HepG2 (cell line): ENCODE data around the gene HECTD1. TPM values are rescaled to one million over a fixed set of nuclear protein-coding genes. Genes with fewer than 3 reads are reported as not detected.

Experiments used
- AHR ChIP-seq: IDR thresholded peaks from 2 replicates; pipeline ENCODE4 v1.6.1; 2018; ENCODE audit warnings: missing genetic modification reagents, missing compliant biosample characterization
- BCL6 ChIP-seq: IDR thresholded peaks from 2 replicates; pipeline ENCODE4 v1.6.1; 2016; ENCODE audit warnings: missing genetic modification reagents, missing compliant biosample characterization
- ETV6 ChIP-seq: sonication (generic); formaldehyde crosslinking; conservative IDR thresholded peaks from 2 replicates; pipeline ENCODE4 v1.4.0; 2020; ENCODE audit warnings: missing genetic modification reagents
- FOXA3 ChIP-seq: IDR thresholded peaks from 2 replicates; pipeline ENCODE4 v1.6.1; 2016; ENCODE audit warnings: missing genetic modification reagents, missing compliant biosample characterization
- MBD4 ChIP-seq: IDR thresholded peaks from 2 replicates; pipeline ENCODE4 v1.6.1; 2012; ENCODE audit warnings: low read length, inconsistent platforms, borderline replicate concordance
- MED1 ChIP-seq: sonication (generic); formaldehyde crosslinking; IDR thresholded peaks from 2 replicates; pipeline ENCODE4 v1.4.0; 2020; ENCODE audit warnings: missing genetic modification reagents
- RBFOX2 ChIP-seq: fragments of 200-400 bp; formaldehyde crosslinking; IDR thresholded peaks from 2 replicates; pipeline ENCODE4 v1.6.1; 2017; ENCODE audit warnings: low read depth, mild to moderate bottlenecking, low read length
- SETDB1 ChIP-seq: sonication (generic); formaldehyde crosslinking; IDR thresholded peaks from 2 replicates; pipeline ENCODE4 v1.5.1; 2020; ENCODE audit warnings: missing genetic modification reagents, mild to moderate bottlenecking, borderline replicate concordance
- SSRP1 ChIP-seq: IDR thresholded peaks from 2 replicates; pipeline ENCODE4 v1.6.1; 2016; ENCODE audit warnings: control low read depth
- STAT5B ChIP-seq: sonication (generic); formaldehyde crosslinking; IDR thresholded peaks from 2 replicates; pipeline ENCODE4 v1.4.0; 2020; ENCODE audit warnings: missing genetic modification reagents
- TBL1XR1 ChIP-seq: fragments of 150-350 bp; IDR thresholded peaks from 2 replicates; pipeline ENCODE4 v1.6.1; 2014; ENCODE audit warnings: borderline replicate concordance, low read length; ENCODE audit not compliant: partially characterized antibody
- TCF12 ChIP-seq, 2 experiments: fragments of 450-650 bp in 1 of 2; sonication (generic) in 1 of 2; formaldehyde crosslinking in 1 of 2; IDR thresholded peaks; 2 replicates each; pipeline versions ENCODE4 v1.6.1 to v1.8.0; 2017 to 2022; ENCODE audit warnings: antibody characterized with exemption in 1 of 2, mild to moderate bottlenecking in 1 of 2, missing genetic modification reagents in 1 of 2, moderate library complexity in 1 of 2
- YEATS4 ChIP-seq: sonication (generic); formaldehyde crosslinking; IDR thresholded peaks from 2 replicates; pipeline ENCODE4 v1.4.0; 2020; ENCODE audit warnings: missing genetic modification reagents, borderline replicate concordance
- ZNF317 ChIP-seq: sonication (generic); formaldehyde crosslinking; IDR thresholded peaks from 2 replicates; pipeline ENCODE4 v1.5.0; 2020; ENCODE audit warnings: mild to moderate bottlenecking, missing genetic modification reagents
- ZNF34 ChIP-seq: sonication (generic); formaldehyde crosslinking; IDR thresholded peaks from 2 replicates; pipeline ENCODE4 v1.4.0; 2020; ENCODE audit warnings: mild to moderate bottlenecking, missing genetic modification reagents, borderline replicate concordance
- ZNF510 ChIP-seq: sonication (generic); formaldehyde crosslinking; IDR thresholded peaks from 2 replicates; pipeline ENCODE4 v1.4.0; 2020; ENCODE audit warnings: low read depth, mild to moderate bottlenecking, missing genetic modification reagents
- ZNF547 ChIP-seq: sonication (generic); formaldehyde crosslinking; IDR thresholded peaks from 2 replicates; pipeline ENCODE4 v1.5.1; 2020; ENCODE audit warnings: mild to moderate bottlenecking, missing genetic modification reagents
- ZSCAN22 ChIP-seq: sonication (generic); formaldehyde crosslinking; IDR thresholded peaks from 2 replicates; pipeline ENCODE4 v1.4.0; 2020; ENCODE audit warnings: mild to moderate bottlenecking, missing genetic modification reagents
- ZSCAN31 ChIP-seq: sonication (generic); formaldehyde crosslinking; IDR thresholded peaks from 2 replicates; pipeline ENCODE4 v1.5.0; 2020; ENCODE audit warnings: low read depth, mild to moderate bottlenecking, missing genetic modification reagents
- polyA plus RNA-seq, 8 experiments: library from polyadenylated mRNA; depleted of rRNA in 3 of 8; stranded (reverse) in 7 of 8; unstranded in 1 of 8; fragments of >200 nt; fragmentation: Illumina TruSeq in 4 of 8; extraction: Trizol in 4 of 8; gene quantifications; 2 replicates each; pipeline versions ENCODE4 v1.2.1 to v1.2.3, GENCODE V29; 2011 to 2016; ENCODE audit warnings: low read depth in 4 of 8, missing spikeins in 1 of 8, mixed read lengths in 1 of 8; ENCODE audit not compliant: insufficient read depth in 1 of 8
- total RNA-seq, 5 experiments: library from RNA; depleted of rRNA; stranded (reverse); fragments of >200 nt; fragmentation: Illumina TruSeq; extraction: Trizol; gene quantifications; 2 replicates each; pipeline ENCODE4 v1.2.3, GENCODE V29; 2016; ENCODE audit warnings: low read depth in 1 of 5
- TF ChIP-seq, protein P1 (sequence below): sonication (generic); formaldehyde crosslinking; IDR thresholded peaks from 2 replicates; pipeline ENCODE4 v1.5.1; 2020; ENCODE audit warnings: missing genetic modification reagents, mild to moderate bottlenecking, borderline replicate concordance
- TF ChIP-seq, protein P2 (sequence below): sonication (generic); formaldehyde crosslinking; IDR thresholded peaks from 2 replicates; pipeline ENCODE4 v1.8.0; 2022; ENCODE audit warnings: missing genetic modification reagents, mild to moderate bottlenecking, inconsistent platforms, borderline replicate concordance
- TF ChIP-seq, protein P3 (sequence below): sonication (generic); formaldehyde crosslinking; IDR thresholded peaks from 2 replicates; pipeline ENCODE4 v1.5.0; 2020; ENCODE audit warnings: missing genetic modification reagents
- TF ChIP-seq, protein P4 (sequence below): conservative IDR thresholded peaks from 2 replicates; pipeline ENCODE4 v1.6.1; 2018; ENCODE audit warnings: missing genetic modification reagents
- TF ChIP-seq, protein P5 (sequence below): sonication (generic); formaldehyde crosslinking; IDR thresholded peaks from 2 replicates; pipeline ENCODE4 v1.8.0; 2022; ENCODE audit warnings: mild to moderate bottlenecking, missing genetic modification reagents, borderline replicate concordance

Gene HECTD1
- total and polyA plus RNA-seq, 2 of the 13 experiments (the other 11 are each of a cell fraction or from before 2014, with no cell fraction given), result 312 to 560 TPM

DNA sequence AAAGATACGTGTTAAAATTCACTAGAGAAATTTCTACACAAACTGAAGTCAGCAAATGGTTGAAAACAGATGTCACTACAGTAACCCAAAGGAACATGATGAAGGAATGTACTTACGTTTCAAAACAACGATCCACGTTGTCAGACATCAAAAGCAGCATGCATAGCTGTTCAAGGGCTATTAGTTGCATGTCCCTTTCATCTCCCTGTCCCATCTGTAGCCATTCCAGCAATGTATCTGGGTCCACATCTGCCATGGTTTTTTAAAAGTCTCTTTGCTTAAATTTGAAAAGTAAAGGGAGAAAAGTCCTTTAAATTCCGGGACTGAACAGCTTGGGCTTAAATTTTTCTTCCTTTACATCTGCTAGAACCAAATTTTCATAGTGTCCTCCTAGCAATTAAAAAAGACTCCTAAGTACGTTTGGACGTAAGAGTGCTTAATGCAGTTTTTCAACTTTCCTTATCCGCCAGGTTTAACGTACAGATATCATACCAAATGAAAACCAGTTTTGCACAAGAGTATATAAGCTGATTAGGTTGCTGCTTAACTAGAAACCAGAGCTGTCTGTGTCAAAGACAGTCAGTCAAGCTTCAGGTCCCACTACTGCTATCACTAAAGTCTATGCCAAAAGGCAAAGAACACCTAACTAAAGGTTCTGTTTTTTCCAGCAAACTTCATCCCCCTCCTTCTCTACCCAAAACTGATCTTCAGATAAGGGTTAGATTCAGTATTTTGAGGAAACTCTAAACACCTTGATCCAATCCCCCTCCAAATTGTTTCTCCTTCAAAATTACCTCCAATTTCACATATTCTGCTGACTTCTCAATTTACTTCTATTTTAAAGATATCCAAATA lies 1.7 kb downstream of the HECTD1 start (continued):
- TF ChIP-seq, protein P1, sequence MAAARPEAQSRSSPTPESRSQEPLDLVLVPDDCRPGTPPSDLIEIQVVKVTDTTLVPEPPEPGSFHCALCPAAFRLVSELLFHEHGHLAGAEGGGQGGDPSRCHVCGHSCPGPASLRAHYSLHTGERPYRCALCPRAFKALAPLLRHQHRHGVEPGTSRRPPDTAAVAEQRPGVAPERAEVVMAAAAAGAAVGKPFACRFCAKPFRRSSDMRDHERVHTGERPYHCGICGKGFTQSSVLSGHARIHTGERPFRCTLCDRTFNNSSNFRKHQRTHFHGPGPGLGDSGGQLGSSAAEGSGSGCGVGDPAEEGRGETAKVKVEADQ (CRISPR knock-in tag), result peak; percentile 90
- TF ChIP-seq, protein P2, sequence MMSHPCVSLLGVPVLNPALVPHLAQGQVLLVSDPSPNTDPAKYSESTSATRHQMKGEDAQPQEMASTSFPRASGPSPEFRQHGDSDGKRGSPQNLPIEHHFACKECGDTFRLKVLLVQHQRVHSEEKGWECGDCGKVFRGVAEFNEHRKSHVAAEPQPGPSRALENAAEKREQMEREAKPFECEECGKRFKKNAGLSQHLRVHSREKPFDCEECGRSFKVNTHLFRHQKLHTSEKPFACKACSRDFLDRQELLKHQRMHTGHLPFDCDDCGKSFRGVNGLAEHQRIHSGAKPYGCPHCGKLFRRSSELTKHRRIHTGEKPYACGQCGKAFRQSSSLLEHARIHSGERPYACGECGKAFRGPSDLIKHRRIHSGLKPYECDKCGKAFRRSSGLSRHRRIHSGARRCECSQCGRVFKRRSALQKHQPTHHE, result no peak
- TF ChIP-seq, protein P3, sequence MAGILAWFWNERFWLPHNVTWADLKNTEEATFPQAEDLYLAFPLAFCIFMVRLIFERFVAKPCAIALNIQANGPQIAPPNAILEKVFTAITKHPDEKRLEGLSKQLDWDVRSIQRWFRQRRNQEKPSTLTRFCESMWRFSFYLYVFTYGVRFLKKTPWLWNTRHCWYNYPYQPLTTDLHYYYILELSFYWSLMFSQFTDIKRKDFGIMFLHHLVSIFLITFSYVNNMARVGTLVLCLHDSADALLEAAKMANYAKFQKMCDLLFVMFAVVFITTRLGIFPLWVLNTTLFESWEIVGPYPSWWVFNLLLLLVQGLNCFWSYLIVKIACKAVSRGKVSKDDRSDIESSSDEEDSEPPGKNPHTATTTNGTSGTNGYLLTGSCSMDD (CRISPR knock-in tag), result no peak
- TF ChIP-seq RBFOX2 (peak; percentile 44), FOXA3 (CRISPR knock-in tag) (peak; percentile 88), ZNF547 (CRISPR knock-in tag) (peak; percentile 72; the same call in 1 of the 2 replicates), SSRP1 (peak; percentile 49), SETDB1 (CRISPR knock-in tag) (no peak), ZNF317 (CRISPR knock-in tag) (peak; percentile 87; the same call in 1 of the 2 replicates), ZSCAN31 (peak; percentile 63; the same call in 1 of the 2 replicates), MED1 (CRISPR knock-in tag) (peak; percentile 89), MBD4 (no peak), ETV6 (CRISPR knock-in tag) (no peak), ZSCAN22 (no peak), ZNF510 (no peak), STAT5B (peak; percentile 83; the same call in 1 of the 2 replicates), YEATS4 (CRISPR knock-in tag) (peak; percentile 42; the same call in 1 of the 2 replicates), TBL1XR1 (peak; percentile 52), TCF12 (IDR thresholded peaks at IDR 0.05) (no peak), TCF12 (CRISPR knock-in tag; IDR thresholded peaks at IDR 0.05) (no peak), BCL6 (CRISPR knock-in tag) (peak; percentile 94), AHR (no peak; the same call in 1 of the 2 replicates), ZNF34 (CRISPR knock-in tag) (peak; percentile 86; the same call in 1 of the 2 replicates)
- TF ChIP-seq, protein P4, sequence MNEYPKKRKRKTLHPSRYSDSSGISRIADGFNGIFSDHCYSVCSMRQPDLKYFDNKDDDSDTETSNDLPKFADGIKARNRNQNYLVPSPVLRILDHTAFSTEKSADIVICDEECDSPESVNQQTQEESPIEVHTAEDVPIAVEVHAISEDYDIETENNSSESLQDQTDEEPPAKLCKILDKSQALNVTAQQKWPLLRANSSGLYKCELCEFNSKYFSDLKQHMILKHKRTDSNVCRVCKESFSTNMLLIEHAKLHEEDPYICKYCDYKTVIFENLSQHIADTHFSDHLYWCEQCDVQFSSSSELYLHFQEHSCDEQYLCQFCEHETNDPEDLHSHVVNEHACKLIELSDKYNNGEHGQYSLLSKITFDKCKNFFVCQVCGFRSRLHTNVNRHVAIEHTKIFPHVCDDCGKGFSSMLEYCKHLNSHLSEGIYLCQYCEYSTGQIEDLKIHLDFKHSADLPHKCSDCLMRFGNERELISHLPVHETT (CRISPR knock-in tag), result peak; percentile 77
- TF ChIP-seq, protein P5, sequence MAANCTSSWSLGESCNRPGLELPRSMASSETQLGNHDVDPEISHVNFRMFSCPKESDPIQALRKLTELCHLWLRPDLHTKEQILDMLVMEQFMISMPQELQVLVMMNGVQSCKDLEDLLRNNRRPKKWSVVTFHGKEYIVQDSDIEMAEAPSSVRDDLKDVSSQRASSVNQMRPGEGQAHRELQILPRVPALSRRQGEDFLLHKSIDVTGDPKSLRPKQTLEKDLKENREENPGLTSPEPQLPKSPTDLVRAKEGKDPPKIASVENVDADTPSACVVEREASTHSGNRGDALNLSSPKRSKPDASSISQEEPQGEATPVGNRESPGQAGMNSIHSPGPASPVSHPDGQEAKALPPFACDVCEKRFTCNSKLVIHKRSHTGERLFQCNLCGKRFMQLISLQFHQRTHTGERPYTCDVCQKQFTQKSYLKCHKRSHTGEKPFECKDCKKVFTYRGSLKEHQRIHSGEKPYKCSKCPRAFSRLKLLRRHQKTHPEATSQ, result no peak; the same call in 1 of the 2 replicates
